ENCODE data around the gene DLG1. TPM values are rescaled to one million over a fixed set of nuclear protein-coding genes. Genes with fewer than 3 reads are reported as not detected.

The DLG1 gene
- total and polyA plus RNA-seq, 12 donors, result 20.7 to 97.4 (median 54.0) TPM

GRCh38 chr3:197336348-197336747, 37.9 kb upstream of the DLG1 start:
- H3K27ac ChIP-seq, result no peak overlapping the region
- H3K9me3 ChIP-seq, result no peaks in the 10 kb centered on the region
- H3K4me3 ChIP-seq, result no peak overlapping the region
- no peaks in the 10 kb centered on the region for H3K27me3 ChIP-seq
- ATAC-seq, result no peak
- no peak for TF ChIP-seq CTCF (IDR thresholded peaks at IDR 0.05)
- WGBS, 2 donors, result 85 to 89% methylated on average over 4 of the region's 4 CpGs
- no peak for DNase-seq
- peaks cover 0 to 22% (median 7%) of the 10 kb centered on the region in 9 donors for H3K4me1 ChIP-seq
- intact Hi-C loops (cut with DNase I), result no loop called here
- no peaks in the 10 kb centered on the region for H3K36me3 ChIP-seq

DNA sequence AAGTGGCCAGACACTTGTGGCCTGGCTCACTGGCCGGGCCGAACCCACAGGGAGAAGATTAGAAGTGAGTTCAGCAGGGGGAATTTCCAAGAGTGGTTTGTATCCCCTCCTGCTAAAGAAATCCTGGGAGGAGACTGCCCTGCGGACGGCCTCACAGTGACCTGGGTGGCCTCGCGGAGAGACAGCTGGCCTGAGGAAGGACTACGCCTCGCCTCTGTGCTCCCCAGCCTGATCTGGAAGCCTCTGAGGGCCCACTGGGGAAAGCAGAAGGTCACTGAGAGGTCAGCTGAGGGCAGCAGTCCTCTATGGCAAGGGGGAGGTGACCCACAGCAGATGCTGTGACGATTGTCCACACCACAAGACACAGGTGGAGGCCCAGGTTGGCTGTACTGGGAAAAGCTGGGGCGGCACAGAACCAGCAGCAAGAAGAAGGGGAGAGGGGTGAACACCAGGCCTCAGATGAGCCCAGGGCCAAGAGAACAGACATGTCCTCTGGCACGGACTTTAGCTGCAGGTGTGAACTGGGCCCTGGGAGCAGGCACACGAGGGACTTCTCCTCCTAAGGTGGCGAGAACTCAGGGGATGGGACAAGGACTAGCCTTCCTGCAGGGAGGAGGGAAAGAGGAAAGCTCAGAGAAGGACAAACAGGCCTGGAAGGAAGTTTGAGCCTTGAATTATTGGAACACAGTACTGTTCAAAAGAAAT, 37.2 kb upstream of the DLG1 start:
- Histone ChIP-seq H3K36me3 (no peaks in the 10 kb centered on the region), H3K27ac (no peak overlapping the region), H3K4me1 (peaks cover 0 to 22% (median 7%) of the 10 kb centered on the region in 9 donors), H3K27me3 (no peaks in the 10 kb centered on the region), H3K9me3 (no peaks in the 10 kb centered on the region), H3K4me3 (no peak overlapping the region)
- TF ChIP-seq CTCF (IDR thresholded peaks at IDR 0.05), result no peak
- 60 to 73% methylated on average over 13 of the region's 13 CpGs for WGBS, 2 donors
- intact Hi-C loops (cut with DNase I), result no loop called here
- DNase-seq, result peak in 1 of 2 donors; percentile 24
- peak in 7 of 8 donors; percentile 33 to 70 (median 54) for ATAC-seq

DNA sequence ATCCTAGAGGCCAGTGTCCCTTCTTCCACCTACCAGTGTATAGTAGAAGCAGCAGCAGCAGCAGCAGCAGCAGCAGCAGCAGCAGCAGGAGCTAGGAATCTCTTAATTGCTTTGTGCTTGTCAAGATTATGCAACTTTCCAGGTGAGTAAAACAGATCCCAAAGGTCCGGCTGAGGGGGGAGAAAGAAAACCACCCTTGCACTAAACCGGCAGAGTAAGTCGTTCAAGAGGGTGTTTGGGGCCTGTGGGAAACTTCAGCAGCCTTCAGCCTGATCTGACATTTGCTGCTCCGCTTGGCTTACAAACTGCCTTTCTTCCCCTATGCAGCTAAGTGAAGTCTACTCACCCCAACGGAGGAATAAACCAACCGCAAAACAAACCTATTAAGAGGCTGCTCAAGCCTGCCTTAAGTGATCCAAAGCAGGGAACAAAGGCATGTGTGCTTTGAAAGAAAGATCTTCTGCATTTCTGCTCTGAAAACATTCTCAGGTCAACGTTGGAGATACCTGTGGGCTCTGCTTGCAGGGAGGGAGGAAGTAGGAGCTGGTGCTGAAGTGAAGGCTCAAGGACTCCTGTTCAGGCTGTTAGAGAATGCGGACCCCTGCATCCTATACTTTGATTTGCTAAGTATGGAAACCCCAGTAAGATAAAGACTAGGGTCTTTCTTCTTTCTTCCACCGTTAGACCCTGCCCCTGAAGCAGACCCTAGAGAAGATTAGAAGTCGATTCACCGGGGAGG, 35.7 kb upstream of the DLG1 start:
- Histone ChIP-seq H3K4me1 (peaks cover 0 to 10% (median 7%) of the 10 kb centered on the region in 9 donors), H3K27me3 (no peaks in the 10 kb centered on the region), H3K36me3 (no peaks in the 10 kb centered on the region), H3K4me3 (no peak overlapping the region), H3K9me3 (no peaks in the 10 kb centered on the region), H3K27ac (no peak overlapping the region)
- TF ChIP-seq CTCF (IDR thresholded peaks at IDR 0.05), result no peak
- 79 to 85% methylated on average over 11 of the region's 11 CpGs for WGBS, 2 donors
- DNase-seq, result no peak
- ATAC-seq, result no peak
- intact Hi-C loops (cut with DNase I), result no loop called here

DNA sequence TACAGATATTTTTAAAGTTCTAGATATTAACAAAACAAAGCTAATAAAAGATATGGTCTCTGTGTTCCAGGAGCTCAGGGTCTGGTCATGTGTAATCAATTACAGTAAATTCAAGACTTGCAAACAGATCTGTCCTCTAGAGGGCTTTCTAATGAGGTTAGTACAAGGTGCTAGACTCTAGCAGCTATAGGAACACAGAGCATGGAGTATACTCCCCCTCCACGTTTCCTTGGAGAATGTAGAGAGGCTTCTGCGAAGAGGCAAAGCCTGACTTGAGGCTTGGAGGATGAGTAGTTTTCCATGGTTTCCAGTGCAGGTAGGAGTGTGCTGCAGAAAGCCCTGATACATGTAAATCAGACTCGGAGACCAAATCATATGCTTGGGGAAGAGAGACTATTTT, 32.7 kb upstream of the DLG1 start:
- Histone ChIP-seq H3K4me1 (peaks cover 0 to 15% (median 7%) of the 10 kb centered on the region in 9 donors), H3K4me3 (no peak overlapping the region), H3K9me3 (no peaks in the 10 kb centered on the region), H3K27me3 (no peaks in the 10 kb centered on the region), H3K27ac (no peak overlapping the region), H3K36me3 (no peaks in the 10 kb centered on the region)
- DNase-seq, result no peak
- 59 to 67% methylated on average over 2 to 3 of the region's 3 CpGs for WGBS, 2 donors
- intact Hi-C loops (cut with DNase I), result no loop called here
- TF ChIP-seq CTCF (IDR thresholded peaks at IDR 0.05), result peak in 1 of 9 donors; percentile 17
- no peak for ATAC-seq

All from heart right ventricle (tissue), 16 donors.